C4-2B (cell line): Measurements from ENCODE around the gene TBX10.

ENCODE experiments used
- ZFX ChIP-seq: fragments of 450-650 bp; IDR thresholded peaks from 2 replicates; pipeline ENCODE4 v1.6.1; 2017
- TF ChIP-seq, protein P1 (sequence below): fragments of 450-650 bp; conservative IDR thresholded peaks from 2 replicates; pipeline ENCODE4 v1.5.1; 2017; ENCODE audit warnings: mild to moderate bottlenecking

DNA sequence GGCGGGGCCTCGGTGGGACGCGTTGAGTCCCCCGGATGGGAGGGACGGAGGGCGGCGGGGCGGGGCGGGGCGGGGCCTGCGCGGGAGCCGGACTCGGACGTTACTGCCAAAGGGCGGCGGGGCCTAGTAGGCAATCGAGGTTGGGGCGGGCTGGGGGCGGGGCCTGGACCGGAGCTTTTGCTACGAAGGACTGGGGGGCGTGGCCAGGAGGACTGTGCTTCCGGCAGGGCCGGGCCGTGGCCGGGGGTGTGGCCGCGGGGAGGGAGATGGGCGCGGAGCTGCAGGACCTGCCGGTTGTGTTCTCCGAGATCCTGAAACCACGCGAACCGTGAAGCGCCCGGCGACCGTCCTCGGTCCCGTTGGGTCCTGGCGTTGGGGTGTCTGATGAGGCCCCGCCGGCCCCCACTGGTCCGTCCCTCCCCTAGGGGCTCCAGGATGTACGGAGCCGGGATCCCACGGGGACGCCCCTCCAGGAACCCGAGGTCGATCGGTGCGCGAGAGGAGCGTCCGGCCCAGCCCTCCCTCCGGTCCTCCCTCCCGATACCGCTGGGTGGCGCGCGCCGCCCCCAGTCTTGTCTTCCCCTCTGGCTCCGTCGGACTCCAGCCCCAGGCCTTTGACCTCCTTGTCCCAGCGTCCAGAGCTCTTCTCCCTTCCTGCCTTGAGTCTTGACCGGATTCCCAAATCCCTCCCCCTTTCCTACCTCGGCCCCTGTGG lies 9.2 kb downstream of the TBX10 start:
- TF ChIP-seq, protein P1, sequence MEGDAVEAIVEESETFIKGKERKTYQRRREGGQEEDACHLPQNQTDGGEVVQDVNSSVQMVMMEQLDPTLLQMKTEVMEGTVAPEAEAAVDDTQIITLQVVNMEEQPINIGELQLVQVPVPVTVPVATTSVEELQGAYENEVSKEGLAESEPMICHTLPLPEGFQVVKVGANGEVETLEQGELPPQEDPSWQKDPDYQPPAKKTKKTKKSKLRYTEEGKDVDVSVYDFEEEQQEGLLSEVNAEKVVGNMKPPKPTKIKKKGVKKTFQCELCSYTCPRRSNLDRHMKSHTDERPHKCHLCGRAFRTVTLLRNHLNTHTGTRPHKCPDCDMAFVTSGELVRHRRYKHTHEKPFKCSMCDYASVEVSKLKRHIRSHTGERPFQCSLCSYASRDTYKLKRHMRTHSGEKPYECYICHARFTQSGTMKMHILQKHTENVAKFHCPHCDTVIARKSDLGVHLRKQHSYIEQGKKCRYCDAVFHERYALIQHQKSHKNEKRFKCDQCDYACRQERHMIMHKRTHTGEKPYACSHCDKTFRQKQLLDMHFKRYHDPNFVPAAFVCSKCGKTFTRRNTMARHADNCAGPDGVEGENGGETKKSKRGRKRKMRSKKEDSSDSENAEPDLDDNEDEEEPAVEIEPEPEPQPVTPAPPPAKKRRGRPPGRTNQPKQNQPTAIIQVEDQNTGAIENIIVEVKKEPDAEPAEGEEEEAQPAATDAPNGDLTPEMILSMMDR = peak; percentile 92
- TF ChIP-seq ZFX = no peak
